DOHH2 (cell line): ENCODE results near the gene DNAJC27.

Experiments used
- CTCF ChIP-seq: fragments of 200-600 bp; sonication (generic); IDR thresholded peaks from one replicate; pipeline ENCODE4 v1.5.1; 2014; ENCODE audit warnings: antibody characterized with exemption, mild to moderate bottlenecking, low read depth, low read length; ENCODE audit not compliant: poor library complexity, severe bottlenecking
- EZH2phosphoT487 ChIP-seq: fragments of 200-600 bp; sonication (generic); IDR thresholded peaks from 2 replicates; pipeline ENCODE4 v1.6.1; 2017; ENCODE audit warnings: borderline replicate concordance, mild to moderate bottlenecking, antibody characterized with exemption, low read length, moderate library complexity, mixed read lengths

- TF ChIP-seq CTCF (no peak), EZH2phosphoT487 (no peak)
Measured at GRCh38 chr2:25000036-25000435, 28.3 kb upstream of the DNAJC27 start.
